ENCODE results near the gene GLP1R.

Gene GLP1R

DNA sequence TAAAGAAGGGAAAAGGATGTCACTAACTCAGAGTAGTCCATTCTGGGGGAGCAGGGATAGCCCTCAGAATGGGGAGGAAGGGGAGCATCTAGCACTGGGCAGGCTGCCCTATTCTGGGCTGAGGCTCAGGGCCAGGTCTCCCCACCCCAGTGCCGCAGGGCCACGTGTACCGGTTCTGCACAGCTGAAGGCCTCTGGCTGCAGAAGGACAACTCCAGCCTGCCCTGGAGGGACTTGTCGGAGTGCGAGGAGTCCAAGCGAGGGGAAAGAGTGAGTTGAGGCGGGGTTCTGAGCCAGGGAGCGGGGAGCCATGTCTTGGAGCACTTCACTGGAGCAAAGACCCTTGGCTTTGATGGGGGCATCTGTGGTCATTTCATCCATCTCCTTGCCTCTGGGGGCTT, 17.0 kb downstream of the GLP1R start:
- DNase-seq (ENCODE audit: low spot score) = no peak
- TF ChIP-seq, protein P1, sequence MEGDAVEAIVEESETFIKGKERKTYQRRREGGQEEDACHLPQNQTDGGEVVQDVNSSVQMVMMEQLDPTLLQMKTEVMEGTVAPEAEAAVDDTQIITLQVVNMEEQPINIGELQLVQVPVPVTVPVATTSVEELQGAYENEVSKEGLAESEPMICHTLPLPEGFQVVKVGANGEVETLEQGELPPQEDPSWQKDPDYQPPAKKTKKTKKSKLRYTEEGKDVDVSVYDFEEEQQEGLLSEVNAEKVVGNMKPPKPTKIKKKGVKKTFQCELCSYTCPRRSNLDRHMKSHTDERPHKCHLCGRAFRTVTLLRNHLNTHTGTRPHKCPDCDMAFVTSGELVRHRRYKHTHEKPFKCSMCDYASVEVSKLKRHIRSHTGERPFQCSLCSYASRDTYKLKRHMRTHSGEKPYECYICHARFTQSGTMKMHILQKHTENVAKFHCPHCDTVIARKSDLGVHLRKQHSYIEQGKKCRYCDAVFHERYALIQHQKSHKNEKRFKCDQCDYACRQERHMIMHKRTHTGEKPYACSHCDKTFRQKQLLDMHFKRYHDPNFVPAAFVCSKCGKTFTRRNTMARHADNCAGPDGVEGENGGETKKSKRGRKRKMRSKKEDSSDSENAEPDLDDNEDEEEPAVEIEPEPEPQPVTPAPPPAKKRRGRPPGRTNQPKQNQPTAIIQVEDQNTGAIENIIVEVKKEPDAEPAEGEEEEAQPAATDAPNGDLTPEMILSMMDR (IDR thresholded peaks at IDR 0.05; ENCODE audit: borderline replicate concordance, control extremely low read depth, extremely low read depth, insufficient read depth, missing control alignments) = no peak
- in situ Hi-C loops (cut with MboI; ENCODE audit: low sequenced_read_pairs, unreplicated experiment) = no loop called here

DNA sequence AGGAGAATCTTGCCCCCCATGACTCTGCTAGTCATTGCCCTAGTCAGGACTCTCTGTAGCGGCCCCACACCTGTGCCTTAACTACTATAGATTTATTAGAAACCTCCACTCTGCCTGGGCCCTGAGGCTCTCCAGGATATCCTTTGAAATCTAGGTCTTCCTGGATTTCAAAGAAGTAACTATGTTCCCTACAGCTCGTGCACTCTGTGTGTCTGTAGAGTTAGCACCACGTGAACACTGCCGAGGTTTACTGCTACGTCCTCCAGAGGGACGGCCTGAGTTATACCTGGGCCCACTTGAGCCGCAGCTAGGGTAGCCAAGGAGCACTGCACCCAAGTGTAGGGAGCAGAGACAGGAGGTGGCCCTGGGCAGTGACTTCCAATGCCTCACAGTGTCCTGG, 19.8 kb downstream of the GLP1R start:
- TF ChIP-seq, protein P1 (IDR thresholded peaks at IDR 0.05; ENCODE audit: borderline replicate concordance, control extremely low read depth, extremely low read depth, insufficient read depth, missing control alignments) = no peak
- no peak for DNase-seq (ENCODE audit: low spot score)
- in situ Hi-C loops (cut with MboI; ENCODE audit: low sequenced_read_pairs, unreplicated experiment) = no loop called here

DNA sequence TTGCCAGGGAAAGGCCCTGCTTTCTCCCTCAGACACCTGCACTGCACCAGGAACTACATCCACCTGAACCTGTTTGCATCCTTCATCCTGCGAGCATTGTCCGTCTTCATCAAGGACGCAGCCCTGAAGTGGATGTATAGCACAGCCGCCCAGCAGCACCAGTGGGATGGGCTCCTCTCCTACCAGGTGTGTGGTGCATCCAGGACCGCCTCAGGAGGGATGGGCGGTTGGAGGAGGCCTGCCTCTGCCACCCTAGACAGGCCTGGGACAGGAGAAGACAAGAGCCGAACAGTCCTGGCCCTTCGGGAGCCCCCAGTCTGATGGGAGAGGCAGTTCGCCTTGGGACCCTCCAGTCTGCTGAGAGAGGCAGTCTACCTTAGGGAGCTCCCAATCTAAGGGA, 24.2 kb downstream of the GLP1R start:
- TF ChIP-seq, protein P1 (IDR thresholded peaks at IDR 0.05; ENCODE audit: borderline replicate concordance, control extremely low read depth, extremely low read depth, insufficient read depth, missing control alignments) = no peak
- in situ Hi-C loops (cut with MboI; ENCODE audit: low sequenced_read_pairs, unreplicated experiment) = no loop called here

DNA sequence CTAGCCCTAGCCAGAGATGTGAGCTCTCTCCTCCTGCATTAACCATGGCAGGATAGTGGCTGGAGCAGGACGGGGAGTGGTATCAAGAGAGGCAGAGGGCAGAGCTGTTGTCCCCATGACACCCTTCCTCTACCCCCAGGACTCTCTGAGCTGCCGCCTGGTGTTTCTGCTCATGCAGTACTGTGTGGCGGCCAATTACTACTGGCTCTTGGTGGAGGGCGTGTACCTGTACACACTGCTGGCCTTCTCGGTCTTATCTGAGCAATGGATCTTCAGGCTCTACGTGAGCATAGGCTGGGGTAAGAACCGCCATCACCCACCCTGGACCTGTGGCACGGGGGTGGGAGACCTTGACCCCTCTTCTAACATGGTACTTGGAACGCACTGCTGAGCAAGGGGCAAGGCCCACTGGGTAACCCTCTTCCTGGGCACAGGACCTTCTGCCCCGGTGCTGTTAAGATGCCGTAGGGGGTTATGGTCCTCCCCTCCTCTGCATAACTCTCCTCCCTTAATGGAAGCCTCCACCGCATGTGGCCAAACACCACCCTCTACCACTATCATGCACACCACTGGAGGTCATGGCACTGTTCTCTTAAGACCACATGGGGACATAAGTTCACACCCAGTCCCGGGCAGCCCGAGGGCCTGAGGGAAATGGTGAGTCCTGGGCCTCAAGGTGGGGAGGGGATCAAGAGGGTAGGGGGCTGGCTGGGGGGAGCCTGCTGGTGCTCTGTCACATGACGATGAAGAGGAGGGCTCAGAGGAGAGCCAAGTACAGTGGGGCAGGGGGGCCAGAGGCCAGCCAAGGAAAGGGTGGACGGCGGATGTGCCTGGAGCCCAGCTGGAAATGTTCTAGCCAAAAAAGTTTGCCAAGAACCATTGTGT, 25.1 kb downstream of the GLP1R start:
- no peak for DNase-seq (ENCODE audit: low spot score)
- in situ Hi-C loops (cut with MboI; ENCODE audit: low sequenced_read_pairs, unreplicated experiment) = no loop called here
- TF ChIP-seq, protein P1 (IDR thresholded peaks at IDR 0.05; ENCODE audit: borderline replicate concordance, control extremely low read depth, extremely low read depth, insufficient read depth, missing control alignments) = no peak

More for the DNA sequence above, 24.2 kb downstream of the GLP1R start:
- DNase-seq (ENCODE audit: low spot score) = no peak

DNA sequence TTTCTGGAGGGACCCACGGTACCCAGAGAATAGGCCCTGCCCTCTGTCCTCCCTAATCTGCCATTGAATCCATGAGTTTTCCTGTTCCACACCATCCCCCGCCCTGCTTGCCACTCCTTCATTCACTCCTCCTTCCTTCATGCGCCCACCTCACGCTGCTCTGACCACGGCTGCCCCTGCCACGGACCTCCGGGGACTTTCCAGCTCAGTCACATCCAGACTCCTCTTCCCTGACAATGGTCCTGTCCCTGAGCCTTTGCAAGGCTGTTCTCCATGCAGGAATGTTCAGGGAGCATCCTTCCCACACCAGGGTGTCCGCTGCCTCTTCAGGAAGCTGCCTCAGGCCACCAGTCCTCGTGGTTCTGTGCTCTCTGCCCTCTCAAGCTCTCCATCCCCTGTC, 25.9 kb downstream of the GLP1R start:
- TF ChIP-seq, protein P1 (IDR thresholded peaks at IDR 0.05; ENCODE audit: borderline replicate concordance, control extremely low read depth, extremely low read depth, insufficient read depth, missing control alignments) = no peak
- in situ Hi-C loops (cut with MboI; ENCODE audit: low sequenced_read_pairs, unreplicated experiment) = no loop called here
- DNase-seq (ENCODE audit: low spot score) = no peak

DNA sequence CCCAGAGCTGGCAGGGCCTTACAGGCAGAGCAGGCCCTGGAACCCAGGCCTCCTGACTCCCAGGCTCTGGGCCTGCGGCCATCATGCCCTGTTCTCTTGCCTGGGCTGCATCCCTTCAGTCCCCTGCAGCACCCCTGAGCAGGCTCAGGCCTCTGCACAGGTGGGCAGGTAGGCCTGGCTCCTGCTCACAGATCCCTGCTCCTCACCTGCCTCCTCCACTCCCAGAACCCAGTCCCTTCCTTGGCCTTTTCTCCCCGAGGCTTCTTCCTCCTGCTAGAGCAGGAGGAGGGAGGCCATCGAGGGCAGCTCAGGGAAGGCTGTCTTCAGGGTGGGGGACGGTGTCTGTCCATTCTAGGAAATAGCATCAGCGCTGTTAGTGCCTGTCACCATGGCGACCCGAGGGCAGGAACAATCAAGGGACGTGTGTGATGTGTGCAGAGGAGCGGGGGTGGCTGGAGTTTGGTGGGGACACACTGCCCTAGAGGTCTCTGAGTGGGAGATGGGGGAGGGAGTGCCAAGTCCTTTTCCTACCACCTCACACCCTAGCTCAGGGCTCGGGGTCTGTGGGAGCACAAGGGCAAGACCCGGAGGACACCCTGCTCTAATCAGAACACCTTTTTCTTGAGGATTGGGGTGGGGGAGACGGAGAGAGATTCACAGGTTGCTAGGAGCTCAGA, 26.6 kb downstream of the GLP1R start:
- DNase-seq (ENCODE audit: low spot score) = peak; percentile 21
- in situ Hi-C loops (cut with MboI; ENCODE audit: low sequenced_read_pairs, unreplicated experiment) = no loop called here
- TF ChIP-seq, protein P1 (IDR thresholded peaks at IDR 0.05; ENCODE audit: borderline replicate concordance, control extremely low read depth, extremely low read depth, insufficient read depth, missing control alignments) = no peak
